Endodermal cell (in vitro differentiated cells): Measurements from ENCODE around the gene NDUFA13. TPM values are rescaled to one million over a fixed set of nuclear protein-coding genes. Genes with fewer than 3 reads are reported as not detected.

Experiments
- DNase-seq: peaks from one replicate; pipeline ENCODE4 v3.0.0-alpha.2; 2017
- H3K27ac ChIP-seq: 2 replicates; pipeline ENCODE4 v1.5.1; 2013; ENCODE audit warnings: mild to moderate bottlenecking, low read depth, low read length, moderate library complexity
- H3K27me3 ChIP-seq: 2 replicates; pipeline ENCODE4 v1.6.1; 2013; ENCODE audit warnings: mild to moderate bottlenecking, low read length, moderate library complexity; ENCODE audit not compliant: insufficient read depth, control insufficient read depth, poor library complexity, severe bottlenecking
- H3K36me3 ChIP-seq: 2 replicates; pipeline ENCODE4 v1.7.0; 2013; ENCODE audit warnings: mild to moderate bottlenecking, low read length, moderate library complexity; ENCODE audit not compliant: control insufficient read depth, insufficient read depth
- H3K4me1 ChIP-seq: one replicate; pipeline ENCODE4 v1.7.0; 2013; ENCODE audit warnings: low read length; ENCODE audit not compliant: control insufficient read depth, insufficient read depth
- H3K4me3 ChIP-seq: 2 replicates; pipeline ENCODE4 v1.5.1; 2013; ENCODE audit warnings: mild to moderate bottlenecking, low read length, moderate library complexity
- H3K9ac ChIP-seq: 2 replicates; pipeline ENCODE4 v1.6.1; 2013; ENCODE audit warnings: mild to moderate bottlenecking, low read length, moderate library complexity; ENCODE audit not compliant: poor library complexity, severe bottlenecking; ENCODE audit errors: extremely low read depth
- H3K9me3 ChIP-seq: 2 replicates; pipeline ENCODE4 v1.6.1; 2013; ENCODE audit warnings: mild to moderate bottlenecking, low read length, moderate library complexity; ENCODE audit not compliant: control insufficient read depth
- H3K27ac Mint-ChIP-seq: 2 replicates; pipeline ENCODE4 v1.8.0; 2020; ENCODE audit warnings: mixed read lengths
- H3K27me3 Mint-ChIP-seq: 2 replicates; pipeline ENCODE4 v1.8.0; 2021; ENCODE audit warnings: mild to moderate bottlenecking, mixed read lengths; ENCODE audit not compliant: insufficient read depth
- H3K36me3 Mint-ChIP-seq: 2 replicates; pipeline ENCODE4 v1.8.0; 2020; ENCODE audit warnings: low read depth, mixed read lengths
- H3K4me1 Mint-ChIP-seq: 2 replicates; pipeline ENCODE4 v1.8.0; 2020; ENCODE audit warnings: mixed read lengths
- H3K4me3 Mint-ChIP-seq: 2 replicates; pipeline ENCODE4 v1.8.0; 2020; ENCODE audit warnings: mild to moderate bottlenecking, moderate library complexity, mixed read lengths
- H3K9me3 Mint-ChIP-seq: 2 replicates; pipeline ENCODE4 v1.8.0; 2020; ENCODE audit warnings: mild to moderate bottlenecking, mixed read lengths
- CTCF ChIP-seq: fragments of 200-600 bp; sonication (generic); conservative IDR thresholded peaks from 2 replicates; pipeline ENCODE4 v1.5.0; 2021; ENCODE audit warnings: antibody characterized with exemption, mild to moderate bottlenecking
- whole genome bisulfite sequencing, 2 experiments: methylation state at CpG; one replicate each; pipeline versions ENCODE4 v1.1.5 to v1.1.7; 2013; ENCODE audit warnings: missing lambda C conversion rate in 2 of 2, mixed read lengths in 1 of 2; ENCODE audit not compliant: insufficient coverage in 1 of 2, insufficient read length in 1 of 2; 5-methylcytosine and 5-hydroxymethylcytosine counted together
- total RNA-seq, 2 donors: library from RNA; stranded (reverse); fragmentation: NEBNext Ultra II Directional in 1 of 2; extraction: Animal tissue kit (Norgen Biotek cat#: 25700) in 1 of 2; gene quantifications; 2 replicates in 1 of 2; 3 replicates in 1 of 2; pipeline ENCODE4 v1.2.1, GENCODE V29; 2021

NDUFA13 gene
- total RNA-seq, 2 donors from 2014 or later = 408 to 446 TPM

GRCh38 chr19:19570571-19570970 is 54.5 kb downstream of the NDUFA13 start:
- peaks cover 18% of the 10 kb centered on the region for H3K36me3 Mint-ChIP-seq
- no peak overlapping the region for H3K27ac Mint-ChIP-seq
- DNase-seq = no peak
- H3K9me3 ChIP-seq = no peaks in the 10 kb centered on the region
- no peaks in the 10 kb centered on the region for H3K27me3 Mint-ChIP-seq
- no peaks in the 10 kb centered on the region for H3K9me3 Mint-ChIP-seq
- no peak overlapping the region for H3K27ac ChIP-seq
- H3K36me3 ChIP-seq = peaks cover 6% of the 10 kb centered on the region
- no peak overlapping the region for H3K9ac ChIP-seq
- no peak for TF ChIP-seq CTCF
- no peak overlapping the region for H3K4me3 ChIP-seq
- H3K4me3 Mint-ChIP-seq = no peak overlapping the region
- no peaks in the 10 kb centered on the region for H3K27me3 ChIP-seq
- H3K4me1 Mint-ChIP-seq = peaks cover 7% of the 10 kb centered on the region
- WGBS, 2 experiments = 85% methylated on average over 6 to 10 of the region's 10 CpGs
- no peaks in the 10 kb centered on the region for H3K4me1 ChIP-seq

GRCh38 chr19:19571071-19571786 is 55.2 kb downstream of the NDUFA13 start:
- Histone ChIP-seq H3K36me3 (peaks cover 6% of the 10 kb centered on the region), H3K4me1 (no peaks in the 10 kb centered on the region), H3K27ac (no peak overlapping the region), H3K9ac (no peak overlapping the region), H3K4me3 (no peak overlapping the region), H3K27me3 (no peaks in the 10 kb centered on the region), H3K9me3 (no peaks in the 10 kb centered on the region)
- no peaks in the 10 kb centered on the region for H3K27me3 Mint-ChIP-seq
- H3K9me3 Mint-ChIP-seq = no peaks in the 10 kb centered on the region
- DNase-seq = no peak
- no peak overlapping the region for H3K4me3 Mint-ChIP-seq
- peaks cover 18% of the 10 kb centered on the region for H3K36me3 Mint-ChIP-seq
- H3K4me1 Mint-ChIP-seq = peaks cover 11% of the 10 kb centered on the region
- WGBS, 2 experiments = 90 to 92% methylated on average over 8 to 11 of the region's 11 CpGs
- no peak for TF ChIP-seq CTCF
- no peak overlapping the region for H3K27ac Mint-ChIP-seq

GRCh38 chr19:19575411-19575810 is 59.4 kb downstream of the NDUFA13 start:
- Mint-ChIP-seq H3K27ac (peak overlapping the region; percentile 82), H3K36me3 (no peaks in the 10 kb centered on the region), H3K4me3 (peak overlapping the region; percentile 21), H3K9me3 (no peaks in the 10 kb centered on the region), H3K27me3 (no peaks in the 10 kb centered on the region), H3K4me1 (peaks cover 11% of the 10 kb centered on the region)
- H3K9me3 ChIP-seq = no peaks in the 10 kb centered on the region
- no peak overlapping the region for H3K4me3 ChIP-seq
- H3K27me3 ChIP-seq = no peaks in the 10 kb centered on the region
- DNase-seq = peak; percentile 74
- H3K36me3 ChIP-seq = no peaks in the 10 kb centered on the region
- no peak for TF ChIP-seq CTCF
- WGBS, 2 experiments = 14 to 47% methylated on average over 2 to 6 of the region's 6 CpGs
- H3K4me1 ChIP-seq = no peaks in the 10 kb centered on the region
- H3K9ac ChIP-seq = no peak overlapping the region
- H3K27ac ChIP-seq = peak overlapping the region; percentile 2

Other genes with a start within 250 kb of the NDUFA13 start
- 10 to 100 TPM in 1 of 2 donors, 1 to 10 TPM in 1; 8.2 to 13.1 TPM for gene TM6SF2, start 242.9 kb upstream of the NDUFA13 start, total RNA-seq
- 10 to 100 TPM; 72.2 to 75.5 TPM for gene SUGP1, start 195.7 kb upstream of the NDUFA13 start, total RNA-seq
- 10 to 100 TPM; 64.1 to 64.3 TPM for gene MAU2, start 195.4 kb upstream of the NDUFA13 start, total RNA-seq
- 100 to 1,000 TPM; 115 to 126 TPM for gene GATAD2A, start 110.5 kb upstream of the NDUFA13 start, total RNA-seq
- gene TSSK6, start 677 bp upstream of the NDUFA13 start, total RNA-seq = 1 to 10 TPM; 2.9 to 5.0 TPM
- gene YJEFN3, start 12.7 kb downstream of the NDUFA13 start, total RNA-seq = 10 to 100 TPM in 1 of 2 donors, 1 to 10 TPM in 1; 7.3 to 12.6 TPM
- 1 to 10 TPM; 3.6 to 9.9 TPM for gene CILP2, start 22.0 kb downstream of the NDUFA13 start, total RNA-seq
- 1 to 10 TPM; 4.1 to 8.6 TPM for gene PBX4, start 102.5 kb downstream of the NDUFA13 start, total RNA-seq
- 10 to 100 TPM; 60.4 to 81.7 TPM for gene LPAR2, start 112.0 kb downstream of the NDUFA13 start, total RNA-seq
- 10 to 100 TPM; 16.5 to 18.7 TPM for gene GMIP, start 127.4 kb downstream of the NDUFA13 start, total RNA-seq
- 10 to 100 TPM; 77.0 to 79.8 TPM for gene ATP13A1, start 147.5 kb downstream of the NDUFA13 start, total RNA-seq
- 10 to 100 TPM; 53.2 to 62.9 TPM for gene ZNF101, start 152.6 kb downstream of the NDUFA13 start, total RNA-seq
- 1 to 10 TPM; 7.8 to 8.7 TPM for gene ZNF14, start 216.9 kb downstream of the NDUFA13 start, total RNA-seq